Osteoblast (primary cell): ENCODE measurements around the gene MRPL3. TPM values are rescaled to one million over a fixed set of nuclear protein-coding genes. Genes with fewer than 3 reads are reported as not detected.

Experiments used
- DNase-seq: peaks from one replicate; pipeline ENCODE4 v3.0.0; 2011; ENCODE audit warnings: low spot score, mixed read lengths; ENCODE audit not compliant: insufficient read length; ENCODE audit errors: missing footprints
- H2AFZ ChIP-seq: 2 replicates; pipeline ENCODE4 v1.6.0; 2011; ENCODE audit warnings: mild to moderate bottlenecking, low read length
- H3K27ac ChIP-seq: 2 replicates; pipeline ENCODE4 v1.5.1; 2011; ENCODE audit warnings: mild to moderate bottlenecking, low read depth, low read length, moderate library complexity
- H3K27me3 ChIP-seq: 2 replicates; pipeline ENCODE4 v1.6.0; 2012; ENCODE audit warnings: mild to moderate bottlenecking, control low read depth, inconsistent platforms, low read length, moderate library complexity; ENCODE audit not compliant: insufficient read depth
- H3K36me3 ChIP-seq: 2 replicates; pipeline ENCODE4 v1.5.1; 2011; ENCODE audit warnings: mild to moderate bottlenecking, low read length, control low read depth, moderate library complexity; ENCODE audit not compliant: insufficient read depth
- H3K4me1 ChIP-seq: 2 replicates; pipeline ENCODE4 v1.5.1; 2011; ENCODE audit warnings: mild to moderate bottlenecking, low read length, control low read depth, moderate library complexity; ENCODE audit not compliant: insufficient read depth
- H3K4me2 ChIP-seq: 2 replicates; pipeline ENCODE4 v1.6.0; 2011; ENCODE audit warnings: mild to moderate bottlenecking, low read length; ENCODE audit not compliant: insufficient read depth
- H3K4me3 ChIP-seq: fragments of 200-600 bp; sonication (generic); 3 replicates; pipeline ENCODE4 v1.5.1; 2012; ENCODE audit warnings: mild to moderate bottlenecking, low read length, inconsistent platforms; ENCODE audit not compliant: insufficient read depth
- H3K79me2 ChIP-seq: 2 replicates; pipeline ENCODE4 v1.6.0; 2012; ENCODE audit warnings: mild to moderate bottlenecking, low read length, control low read depth, inconsistent platforms; ENCODE audit not compliant: insufficient read depth
- H3K9me3 ChIP-seq: 2 replicates; pipeline ENCODE4 v1.5.1; 2011; ENCODE audit warnings: low read depth, low read length, control low read depth
- H4K20me1 ChIP-seq: 2 replicates; pipeline ENCODE4 v1.6.0; 2012; ENCODE audit warnings: mild to moderate bottlenecking, low read length, control low read depth; ENCODE audit not compliant: insufficient read depth
- CTCF ChIP-seq: IDR thresholded peaks from 2 replicates; pipeline ENCODE4 v1.5.1; 2011; ENCODE audit warnings: mild to moderate bottlenecking, low read depth, low read length, moderate library complexity; ENCODE audit errors: extremely low read depth
- total RNA-seq: library from RNA; depleted of rRNA; stranded (reverse); fragments of >200 nt; gene quantifications from 2 replicates; pipeline ENCODE4 v1.2.3, GENCODE V29; 2012

Gene MRPL3
- total RNA-seq, 1 donor: 92.6 TPM

- no peak overlapping the region for H2AFZ ChIP-seq
- no peak overlapping the region for H3K27ac ChIP-seq
- peaks cover 7% of the 10 kb centered on the region for H3K36me3 ChIP-seq
- no peaks in the 10 kb centered on the region for H3K27me3 ChIP-seq
- TF ChIP-seq CTCF: no peak
- H3K4me1 ChIP-seq: peaks cover 21% of the 10 kb centered on the region
- H3K4me2 ChIP-seq: no peak overlapping the region
- no peak for DNase-seq
- H4K20me1 ChIP-seq: no peaks in the 10 kb centered on the region
- peaks cover 31% of the 10 kb centered on the region for H3K79me2 ChIP-seq
- no peak overlapping the region for H3K4me3 ChIP-seq
- no peaks in the 10 kb centered on the region for H3K9me3 ChIP-seq
These were observed 2.6 kb upstream of the MRPL3 start for GRCh38 chr3:131505421-131505820.

- Histone ChIP-seq H2AFZ (peak overlapping the region; percentile 98), H3K27me3 (no peaks in the 10 kb centered on the region), H3K4me1 (peaks cover 21% of the 10 kb centered on the region), H3K27ac (peak overlapping the region; percentile 80), H3K79me2 (peaks cover 38% of the 10 kb centered on the region), H3K4me2 (peak overlapping the region; percentile 96), H3K4me3 (peak overlapping the region; percentile 90), H3K36me3 (peaks cover 24% of the 10 kb centered on the region), H4K20me1 (no peaks in the 10 kb centered on the region), H3K9me3 (no peaks in the 10 kb centered on the region)
- DNase-seq: peak; percentile 81
- no peak for TF ChIP-seq CTCF
These were observed 507 bp upstream of the MRPL3 start for GRCh38 chr3:131503320-131503635.

GRCh38 chr3:131501949-131502348 is 822 bp downstream of the MRPL3 start:
- no peak for TF ChIP-seq CTCF
- H3K9me3 ChIP-seq: no peaks in the 10 kb centered on the region
- H3K27ac ChIP-seq: peak overlapping the region; percentile 80
- H3K79me2 ChIP-seq: peaks cover 41% of the 10 kb centered on the region
- peaks cover 36% of the 10 kb centered on the region for H3K36me3 ChIP-seq
- H3K4me2 ChIP-seq: peak overlapping the region; percentile 96
- H4K20me1 ChIP-seq: no peaks in the 10 kb centered on the region
- no peaks in the 10 kb centered on the region for H3K27me3 ChIP-seq
- peak overlapping the region; percentile 90 for H3K4me3 ChIP-seq
- H2AFZ ChIP-seq: peak overlapping the region; percentile 98
- H3K4me1 ChIP-seq: peaks cover 21% of the 10 kb centered on the region
- DNase-seq: peak; percentile 23

GRCh38 chr3:131494706-131495105 is 8.1 kb downstream of the MRPL3 start:
- Histone ChIP-seq H3K27me3 (no peaks in the 10 kb centered on the region), H3K4me3 (no peak overlapping the region), H3K4me1 (no peaks in the 10 kb centered on the region), H4K20me1 (peaks cover 2% of the 10 kb centered on the region), H3K4me2 (no peak overlapping the region), H3K79me2 (peaks cover 34% of the 10 kb centered on the region), H3K27ac (no peak overlapping the region), H3K36me3 (peaks cover 59% of the 10 kb centered on the region), H3K9me3 (no peaks in the 10 kb centered on the region), H2AFZ (no peak overlapping the region)
- TF ChIP-seq CTCF: no peak
- no peak for DNase-seq
